ENCODE measurements around the gene SNORC.

DNA sequence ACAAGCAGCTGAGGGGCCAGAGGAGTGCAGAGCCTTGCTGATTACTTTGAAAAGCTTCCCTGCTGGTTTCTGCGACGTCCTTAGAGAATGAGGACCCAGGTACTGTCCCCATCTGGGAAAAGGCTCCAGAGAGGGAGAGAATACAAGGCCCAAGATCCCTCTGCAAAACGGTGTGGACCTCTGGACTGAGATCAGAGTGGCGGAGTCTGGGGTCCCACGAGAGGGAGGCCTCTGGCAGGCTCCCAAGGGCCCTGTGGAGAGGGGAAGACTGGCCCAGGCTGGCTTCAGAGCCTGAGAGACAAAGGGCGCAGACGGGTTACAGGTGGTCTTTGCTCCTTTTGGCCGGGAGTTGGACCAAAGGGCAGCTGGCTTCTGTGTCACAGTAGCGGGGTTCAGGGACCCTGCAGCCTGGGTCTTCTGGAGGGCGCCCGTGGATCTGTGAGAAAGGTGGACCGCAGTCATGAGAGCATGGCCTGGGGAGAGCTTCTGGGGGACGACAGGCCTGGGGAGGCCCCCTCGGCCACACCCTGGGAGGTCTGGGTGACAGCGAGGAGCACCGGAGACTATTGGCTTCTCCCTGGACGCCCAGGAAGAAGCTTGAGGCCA lies 805 bp downstream of the SNORC start:
- TF ChIP-seq, protein P1, sequence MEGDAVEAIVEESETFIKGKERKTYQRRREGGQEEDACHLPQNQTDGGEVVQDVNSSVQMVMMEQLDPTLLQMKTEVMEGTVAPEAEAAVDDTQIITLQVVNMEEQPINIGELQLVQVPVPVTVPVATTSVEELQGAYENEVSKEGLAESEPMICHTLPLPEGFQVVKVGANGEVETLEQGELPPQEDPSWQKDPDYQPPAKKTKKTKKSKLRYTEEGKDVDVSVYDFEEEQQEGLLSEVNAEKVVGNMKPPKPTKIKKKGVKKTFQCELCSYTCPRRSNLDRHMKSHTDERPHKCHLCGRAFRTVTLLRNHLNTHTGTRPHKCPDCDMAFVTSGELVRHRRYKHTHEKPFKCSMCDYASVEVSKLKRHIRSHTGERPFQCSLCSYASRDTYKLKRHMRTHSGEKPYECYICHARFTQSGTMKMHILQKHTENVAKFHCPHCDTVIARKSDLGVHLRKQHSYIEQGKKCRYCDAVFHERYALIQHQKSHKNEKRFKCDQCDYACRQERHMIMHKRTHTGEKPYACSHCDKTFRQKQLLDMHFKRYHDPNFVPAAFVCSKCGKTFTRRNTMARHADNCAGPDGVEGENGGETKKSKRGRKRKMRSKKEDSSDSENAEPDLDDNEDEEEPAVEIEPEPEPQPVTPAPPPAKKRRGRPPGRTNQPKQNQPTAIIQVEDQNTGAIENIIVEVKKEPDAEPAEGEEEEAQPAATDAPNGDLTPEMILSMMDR (IDR thresholded peaks at IDR 0.05) = no peak
- no peak for TF ChIP-seq POLR2A (IDR thresholded peaks at IDR 0.05)
- no peak for TF ChIP-seq EP300 (IDR thresholded peaks at IDR 0.05)
